GM12864 (cell line): ENCODE measurements around the gene CLRN3.

Source experiments
- DNase-seq: peaks from one replicate; pipeline ENCODE4 v3.0.0-alpha.2; 2011; ENCODE audit warnings: low read depth
- H3K4me3 ChIP-seq: 2 replicates; pipeline ENCODE4 v1.5.1; 2011; ENCODE audit warnings: mild to moderate bottlenecking, low read depth, low read length, control low read depth
- CTCF ChIP-seq: IDR thresholded peaks from 2 replicates; pipeline ENCODE4 v1.5.1; 2011; ENCODE audit warnings: low read depth, mild to moderate bottlenecking, moderate library complexity, low read length, control low read depth, inconsistent platforms; ENCODE audit errors: missing control alignments

CLRN3 gene

GRCh38 chr10:127899766-127900387 lies 7.1 kb upstream of the CLRN3 start:
- no peak for TF ChIP-seq CTCF
- DNase-seq: no peak
- no peak overlapping the region for H3K4me3 ChIP-seq

- DNase-seq: no peak
- H3K4me3 ChIP-seq: no peak overlapping the region
- no peak for TF ChIP-seq CTCF
Measured at GRCh38 chr10:127897177-127897576, 4.4 kb upstream of the CLRN3 start.

- no peak for DNase-seq
- no peak overlapping the region for H3K4me3 ChIP-seq
- TF ChIP-seq CTCF: no peak
Measured at GRCh38 chr10:127896590-127896989, 3.8 kb upstream of the CLRN3 start.

- no peak for DNase-seq
- no peak overlapping the region for H3K4me3 ChIP-seq
- no peak for TF ChIP-seq CTCF
Measured at GRCh38 chr10:127894146-127894545, 1.4 kb upstream of the CLRN3 start.

GRCh38 chr10:127890832-127891334 lies 1.9 kb downstream of the CLRN3 start:
- no peak for DNase-seq
- no peak overlapping the region for H3K4me3 ChIP-seq
- no peak for TF ChIP-seq CTCF

- TF ChIP-seq CTCF: no peak
- no peak overlapping the region for H3K4me3 ChIP-seq
- no peak for DNase-seq
Measured at GRCh38 chr10:127890216-127890615, 2.5 kb downstream of the CLRN3 start.

- no peak for DNase-seq
- H3K4me3 ChIP-seq: no peak overlapping the region
- no peak for TF ChIP-seq CTCF
Measured at GRCh38 chr10:127889605-127890195, 3.0 kb downstream of the CLRN3 start.
